Ovary (tissue), 3 donors: ENCODE results near the gene CCDC40.

Experiments used
- CTCF ChIP-seq, 3 donors: fragments of 450-650 bp in 2 of 3; fragments of 200-600 bp in 1 of 3; IDR thresholded peaks; one replicate each; pipeline versions ENCODE4 v1.5.1 to v1.8.0; 2016 to 2022; ENCODE audit warnings: antibody characterized with exemption in 3 of 3, mild to moderate bottlenecking in 1 of 3
- EP300 ChIP-seq: sonication (generic); formaldehyde crosslinking; IDR thresholded peaks from one replicate; pipeline ENCODE4 v1.6.1; 2017; ENCODE audit warnings: antibody characterized with exemption
- POLR2A ChIP-seq: fragments of 450-650 bp; IDR thresholded peaks from one replicate; pipeline ENCODE4 v1.6.1; 2017; ENCODE audit warnings: antibody characterized with exemption, mild to moderate bottlenecking, moderate library complexity
- donor health status: DM: no; HTN: no; CAD: no.

DNA sequence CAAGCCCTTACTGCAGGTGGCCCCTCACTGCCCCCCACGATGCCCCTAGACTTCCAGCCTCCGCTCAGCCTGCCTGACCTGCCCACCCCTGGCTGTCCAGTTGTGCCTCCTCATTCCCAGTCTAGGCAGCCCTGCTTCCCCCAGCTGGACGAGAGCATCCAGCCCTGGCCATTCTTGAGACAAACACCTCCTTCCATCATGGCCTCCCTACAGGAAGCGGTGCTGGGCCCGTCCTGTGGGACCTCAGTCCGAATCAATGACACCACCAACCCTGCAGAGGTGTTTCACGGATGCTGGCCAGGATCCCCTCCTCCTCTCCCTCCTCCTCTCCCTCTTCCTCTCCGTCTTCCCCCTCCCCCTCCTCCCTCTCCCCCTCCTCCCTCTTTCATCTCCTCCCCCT, 28.3 kb downstream of the CCDC40 start:
- no peak for TF ChIP-seq POLR2A
- TF ChIP-seq CTCF (IDR thresholded peaks at IDR 0.05), result no peak
- no peak for TF ChIP-seq EP300
